ENCODE results near the gene STUM. TPM values are rescaled to one million over a fixed set of nuclear protein-coding genes. Genes with fewer than 3 reads are reported as not detected.

STUM gene
- polyA plus RNA-seq, 2 of the 4 experiments (the other 2 are of a cell fraction) = not detected

- ChIA-PET CTCF (interaction anchor here (1.0 to 1.6 kb wide), 3 partner anchors 23 to 178 kb away, joined by 3 to 7 read pairs (median 3); partner anchors contain the start of genes PARP1 and STUM), POLR2A (interaction anchor here (0.6 kb wide), 1 partner anchor 51 kb away, joined by 3 read pairs; no protein-coding TSS in a partner anchor)
- Histone ChIP-seq H3K9me3 (no peaks in the 10 kb centered on the region), H3K27ac (no peak overlapping the region), H3K4me1 (no peaks in the 10 kb centered on the region), H3K4me3 (no peak overlapping the region), H3K4me2 (no peak overlapping the region)
- DNase-seq (ENCODE audit: low read depth in 1 of 2, low spot score in 1 of 2) = no peak
- FAIRE-seq = no peak
- TF ChIP-seq CBX2 (IDR thresholded peaks at IDR 0.05; ENCODE audit: borderline replicate concordance, low read depth) = no peak
- TF ChIP-seq KDM5A (IDR thresholded peaks at IDR 0.05) = no peak
- TF ChIP-seq CTCF (IDR thresholded peaks at IDR 0.05) = no peak
- no peak for TF ChIP-seq ZNF302 (CRISPR knock-in tag; IDR thresholded peaks at IDR 0.05)
- ATAC-seq = no peak
- 66% methylated on average over 7 of the region's 7 CpGs for WGBS (ENCODE audit: missing lambda C conversion rate)
Observed at GRCh38 chr1:226586116-226586515, 37.6 kb downstream of the STUM start.

- ChIA-PET CTCF (interaction anchor here (1.0 to 1.6 kb wide), 4 partner anchors 22 to 179 kb away, joined by 3 to 7 read pairs (median 3); partner anchors contain the start of genes PARP1 and STUM), POLR2A (no interaction called here)
- no peak for DNase-seq (ENCODE audit: low read depth in 1 of 2, low spot score in 1 of 2)
- FAIRE-seq = no peak
- Histone ChIP-seq H3K4me1 (no peaks in the 10 kb centered on the region), H3K27ac (no peak overlapping the region), H3K4me2 (no peak overlapping the region), H3K9me3 (no peaks in the 10 kb centered on the region), H3K4me3 (no peak overlapping the region)
- TF ChIP-seq KDM1A (IDR thresholded peaks at IDR 0.05; ENCODE audit: low read depth) = no peak
- no peak for TF ChIP-seq RCOR1 (IDR thresholded peaks at IDR 0.05; ENCODE audit: low read depth, low read length)
- TF ChIP-seq SREBF2 (IDR thresholded peaks at IDR 0.05) = no peak
- no peak for TF ChIP-seq TP53 (CRISPR knock-in tag; IDR thresholded peaks at IDR 0.05)
- TF ChIP-seq CTCF (IDR thresholded peaks at IDR 0.05) = no peak
- no peak for TF ChIP-seq HOXA7 (CRISPR knock-in tag; IDR thresholded peaks at IDR 0.05)
- no peak for TF ChIP-seq POLR2A (IDR thresholded peaks at IDR 0.05; ENCODE audit: low read length)
- TF ChIP-seq NR3C1 (IDR thresholded peaks at IDR 0.05) = no peak
- no peak for TF ChIP-seq PBX3 (IDR thresholded peaks at IDR 0.05)
- no peak for TF ChIP-seq PHF8 (IDR thresholded peaks at IDR 0.05; ENCODE audit: borderline replicate concordance, low read depth)
- no peak for TF ChIP-seq ZSCAN20 (CRISPR knock-in tag; IDR thresholded peaks at IDR 0.05)
- TF ChIP-seq HEYL (CRISPR knock-in tag; IDR thresholded peaks at IDR 0.05) = no peak
- no peak for TF ChIP-seq EP300 (IDR thresholded peaks at IDR 0.05)
- TF ChIP-seq HOXB13 (CRISPR knock-in tag; IDR thresholded peaks at IDR 0.05; ENCODE audit: low read depth) = no peak
- TF ChIP-seq CHD2 (IDR thresholded peaks at IDR 0.05; ENCODE audit: low read length, partially characterized antibody) = no peak
- no peak for TF ChIP-seq GATA3 (IDR thresholded peaks at IDR 0.05; ENCODE audit: borderline replicate concordance)
- WGBS (ENCODE audit: missing lambda C conversion rate) = 45% methylated on average over 16 of the region's 16 CpGs
- ATAC-seq = no peak
Observed at GRCh38 chr1:226586650-226587422, 38.3 kb downstream of the STUM start.

Data from A549 (cell line).